GM12878 (cell line): ENCODE data around the gene SPATA2. TPM values are rescaled to one million over a fixed set of nuclear protein-coding genes. Genes with fewer than 3 reads are reported as not detected.

Source experiments
- ATAC-seq: fragments of 200-7000 bp; cut with Tn5 transposase; 3 replicates; pipeline ENCODE4 v1.9.1; 2020; ENCODE audit warnings: mild to moderate bottlenecking, moderate library complexity
- BruUV-seq: library from RNA; stranded (reverse); fragments of 400-500 nt; replicated peaks from 2 replicates; lab custom pipeline; 2021; lab: Mats Ljungman, UMichigan
- CTCF ChIA-PET: fragments of 300-600 bp; sonication (Branson Sonifier 250); formaldehyde crosslinking; extraction: SDS; loops from one replicate; lab custom pipeline; 2021; ENCODE audit warnings: inconsistent platforms; lab: Yijun Ruan, JAX
- POLR2A ChIA-PET: fragments of 350-600 bp; formaldehyde crosslinking; extraction: SDS; loops from one replicate; lab custom pipeline; 2021; ENCODE audit warnings: inconsistent platforms; lab: Charles Lee
- RAD21 ChIA-PET: fragments of 300-600 bp; sonication (Branson Sonifier 250); formaldehyde crosslinking; loops from one replicate; lab custom pipeline; 2023; ENCODE audit warnings: antibody characterized with exemption; ENCODE audit not compliant: unreplicated experiment; lab: Charles Lee
- SMC1A ChIA-PET: fragments of 300-600 bp; sonication (Branson Sonifier 250); formaldehyde crosslinking; loops from one replicate; lab custom pipeline; 2023; ENCODE audit not compliant: unreplicated experiment, uncharacterized antibody; lab: Charles Lee
- DNase-seq: peaks from one replicate; pipeline ENCODE4 v3.0.0-alpha.2; 2011; ENCODE audit warnings: low read depth, low spot score
- FAIRE-seq: peaks from 3 replicates; lab custom pipeline; 2011; peaks lifted over from hg19 to GRCh38; lab: Jason Lieb, UNC
- H2AFZ ChIP-seq: 2 replicates; pipeline ENCODE4 v1.6.0; 2011; ENCODE audit warnings: low read depth, low read length, control low read depth; ENCODE audit not compliant: control insufficient read depth
- H3K27ac ChIP-seq: 2 replicates; pipeline ENCODE4 v1.5.1; 2011; ENCODE audit warnings: control low read depth; ENCODE audit not compliant: control insufficient read depth, insufficient read depth
- H3K27me3 ChIP-seq, 2 experiments: replicated peaks in 1 of 2; 2 replicates each; pipeline versions ENCODE4 v1.6.0 to v1.6.1; 2011; ENCODE audit warnings: low read length in 1 of 2; ENCODE audit not compliant: control insufficient read depth in 2 of 2, insufficient read depth in 2 of 2
- H3K36me3 ChIP-seq, 2 experiments: 2 replicates each; pipeline ENCODE4 v1.5.1; 2011; ENCODE audit warnings: low read length in 1 of 2; ENCODE audit not compliant: control insufficient read depth in 2 of 2, insufficient read depth in 2 of 2
- H3K4me1 ChIP-seq: 2 replicates; pipeline ENCODE4 v1.6.1; 2011; ENCODE audit warnings: mild to moderate bottlenecking, low read length, moderate library complexity, mixed read lengths; ENCODE audit not compliant: control insufficient read depth, insufficient read depth
- H3K4me2 ChIP-seq: 2 replicates; pipeline ENCODE4 v1.6.0; 2011; ENCODE audit warnings: control low read depth; ENCODE audit not compliant: control insufficient read depth, insufficient read depth
- H3K4me3 ChIP-seq: fragments of 200-600 bp; sonication (generic); 2 replicates; pipeline ENCODE4 v1.5.1; 2016
- H3K79me2 ChIP-seq: 2 replicates; pipeline ENCODE4 v1.6.0; 2011; ENCODE audit warnings: low read length; ENCODE audit not compliant: control insufficient read depth, insufficient read depth
- H3K9ac ChIP-seq: 2 replicates; pipeline ENCODE4 v1.8.0; 2011; ENCODE audit warnings: low read length, control low read depth, mixed read lengths; ENCODE audit not compliant: control insufficient read depth, insufficient read depth
- H3K9me3 ChIP-seq: replicated peaks from 3 replicates; pipeline ENCODE4 v1.5.1; 2011; ENCODE audit warnings: mild to moderate bottlenecking, low read length; ENCODE audit not compliant: control insufficient read depth, insufficient read depth
- H4K20me1 ChIP-seq: 2 replicates; pipeline ENCODE4 v1.6.0; 2011; ENCODE audit not compliant: control insufficient read depth, insufficient read depth
- BCLAF1 ChIP-seq: fragments of 450-650 bp; IDR thresholded peaks from 2 replicates; pipeline ENCODE4 v1.6.1; 2017; ENCODE audit warnings: antibody characterized with exemption, mild to moderate bottlenecking, moderate library complexity
- CBX3 ChIP-seq: fragments of 200-600 bp; sonication (generic); IDR thresholded peaks from 2 replicates; pipeline ENCODE4 v1.6.1; 2016; ENCODE audit warnings: low read depth, borderline replicate concordance
- CHD4 ChIP-seq: fragments of 200-600 bp; sonication (generic); IDR thresholded peaks from 2 replicates; pipeline ENCODE4 v1.6.1; 2016; ENCODE audit warnings: mild to moderate bottlenecking
- CREB1 ChIP-seq: IDR thresholded peaks from 2 replicates; pipeline ENCODE4 v1.6.1; 2012; ENCODE audit warnings: low read depth, mild to moderate bottlenecking, inconsistent platforms
- CUX1 ChIP-seq: IDR thresholded peaks from 2 replicates; pipeline ENCODE4 v1.6.1; 2012; ENCODE audit warnings: improper control_type of control experiment, low read depth, low read length; ENCODE audit not compliant: insufficient replicate concordance
- IKZF1 ChIP-seq: fragments of 450-650 bp; conservative IDR thresholded peaks from 2 replicates; pipeline ENCODE4 v1.6.1; 2017; ENCODE audit warnings: antibody characterized with exemption, mild to moderate bottlenecking
- PAX8 ChIP-seq: fragments of 450-650 bp; IDR thresholded peaks from 2 replicates; pipeline ENCODE4 v1.6.1; 2017; ENCODE audit warnings: mild to moderate bottlenecking, moderate library complexity
- RELA ChIP-seq: fragments of 450-650 bp; IDR thresholded peaks from 2 replicates; pipeline ENCODE4 v1.8.0; 2014; ENCODE audit warnings: borderline replicate concordance; ENCODE audit not compliant: partially characterized antibody
- STAT1 ChIP-seq: fragments of 450-650 bp; conservative IDR thresholded peaks from 2 replicates; pipeline ENCODE4 v1.6.1; 2014; ENCODE audit warnings: antibody characterized with exemption, mild to moderate bottlenecking
- SUZ12 ChIP-seq: fragments of 200-600 bp; sonication (generic); IDR thresholded peaks from one replicate; pipeline ENCODE4 v1.6.1; 2018; ENCODE audit warnings: antibody characterized with exemption, mild to moderate bottlenecking; ENCODE audit not compliant: unreplicated experiment
- ZZZ3 ChIP-seq: IDR thresholded peaks from 2 replicates; pipeline ENCODE4 v1.6.1; 2011; ENCODE audit warnings: low read depth; ENCODE audit not compliant: control insufficient read depth, insufficient read length
- WGBS: methylation state at CpG from one replicate; pipeline ENCODE4 v1.1.6; 2016; ENCODE audit warnings: low lambda C conversion rate; ENCODE audit not compliant: insufficient replicate concordance, insufficient coverage; ENCODE audit errors: missing lambda C conversion rate; 5-methylcytosine and 5-hydroxymethylcytosine counted together
- in situ Hi-C: fragments of 300-500 bp; cut with MboI; formaldehyde crosslinking; loops from 9 replicates; pipeline ENCODE4 v1.14.3; 2018; ENCODE audit warnings: mixed read lengths
- intact Hi-C: fragments of 100-400 bp; cut with micrococcal nuclease; formaldehyde crosslinking; loops from one replicate; pipeline ENCODE4 v1.14.2; 2022; ENCODE audit not compliant: unreplicated experiment
- polyA plus RNA-seq, 11 experiments: library from polyadenylated mRNA; depleted of rRNA in 4 of 11; unstranded in 6 of 11; stranded (reverse) in 5 of 11; fragments of >200 nt; fragmentation: Nextera tagmentation in 4 of 11; fragmentation: Illumina TruSeq in 1 of 11; extraction: Ambion mirVana in 4 of 11; extraction: Trizol in 1 of 11; gene quantifications; 1 replicate in 1 of 11; 2 replicates in 10 of 11; pipeline versions ENCODE4 v1.2.1 to v1.2.3, GENCODE V29; 2011 to 2016; ENCODE audit warnings: inconsistent platforms in 2 of 11, missing spikeins in 2 of 11, low read depth in 1 of 11
- total RNA-seq, 4 experiments: library from RNA; depleted of rRNA in 3 of 4; stranded (reverse); fragments of >200 nt in 3 of 4; fragmentation: Illumina TruSeq in 1 of 4; extraction: Trizol in 1 of 4; gene quantifications; 2 replicates each; pipeline versions ENCODE4 v1.2.1 to v1.2.3, GENCODE V29; 2013 to 2021

The SPATA2 gene
- total and polyA plus RNA-seq, 10 of the 15 experiments (the other 5 are each of a cell fraction or from before 2014, with no cell fraction given), result 0.93 to 11.7 (median 5.6) TPM

GRCh38 chr20:49948809-49949507, 33.6 kb upstream of the SPATA2 start:
- TF ChIP-seq CREB1, result no peak
- no peak for TF ChIP-seq PAX8
- no peak for TF ChIP-seq ZZZ3
- TF ChIP-seq IKZF1, result no peak
- no peak for TF ChIP-seq SUZ12
- no peak for TF ChIP-seq STAT1
- no peak for TF ChIP-seq BCLAF1
- TF ChIP-seq CHD4, result no peak
- no peak for TF ChIP-seq CBX3
- TF ChIP-seq RELA, result no peak
- no peak for TF ChIP-seq CUX1
- H3K27me3 ChIP-seq, result no peaks in the 10 kb centered on the region
- H3K79me2 ChIP-seq, result no peaks in the 10 kb centered on the region; the same call in 1 of the 2 replicates
- H3K9ac ChIP-seq, result no peak overlapping the region
- BruUV-seq, result no TSS peak
- no peaks in the 10 kb centered on the region for H3K9me3 ChIP-seq
- ChIA-PET POLR2A (no interaction called here), CTCF (no interaction called here), SMC1A (interaction anchor here (1.4 to 3.6 kb wide), 2 partner anchors 8 to 11 kb away, joined by 3 to 13 read pairs; no protein-coding TSS in a partner anchor), RAD21 (no interaction called here)
- intact Hi-C loops, result no loop called here
- peaks cover 20 to 32% of the 10 kb centered on the region in 2 experiments for H3K36me3 ChIP-seq
- no peak for FAIRE-seq
- in situ Hi-C loops, result no loop called here
- WGBS, result 33% methylated on average over 11 of the region's 11 CpGs
- no peak for DNase-seq
- no peak for ATAC-seq
- no peaks in the 10 kb centered on the region for H3K4me1 ChIP-seq
- no peak overlapping the region for H3K27ac ChIP-seq
- no peak overlapping the region for H3K4me3 ChIP-seq
- no peak overlapping the region for H3K4me2 ChIP-seq
- H4K20me1 ChIP-seq, result no peaks in the 10 kb centered on the region
- no peak overlapping the region for H2AFZ ChIP-seq
